Pancreas (tissue), 10 donors: ENCODE measurements around the gene RTN4. TPM values are rescaled to one million over a fixed set of nuclear protein-coding genes. Genes with fewer than 3 reads are reported as not detected.

ENCODE experiments used
- ATAC-seq, 4 donors: fragments of 200-7000 bp; cut with Tn5 transposase; one replicate each; pipeline versions ENCODE4 v1.8.0 to v1.9.1; 2020; ENCODE audit warnings: mild to moderate bottlenecking in 4 of 4, moderate library complexity in 4 of 4
- DNase-seq, 6 donors: peaks; one replicate each; pipeline ENCODE4 v3.0.0-alpha.2; 2020
- FAIRE-seq: peaks from 2 replicates; lab custom pipeline; 2012; peaks lifted over from hg19 to GRCh38; lab: Jason Lieb, UNC
- H3K27ac ChIP-seq, 4 donors: fragments of 200-600 bp; sonication (generic); 1 replicate in 3 of 4; 2 replicates in 1 of 4; pipeline versions ENCODE4 v1.5.0 to v1.8.0; 2020
- H3K27me3 ChIP-seq, 4 donors: fragments of 200-600 bp; one replicate each; pipeline ENCODE4 v1.8.0; 2021
- H3K36me3 ChIP-seq, 3 donors: fragments of 200-600 bp; sonication (generic) in 1 of 3; one replicate each; pipeline versions ENCODE4 v1.5.0 to v1.8.0; 2020 to 2021
- H3K4me1 ChIP-seq, 3 donors: fragments of 200-600 bp; one replicate each; pipeline ENCODE4 v1.8.0; 2021
- H3K4me3 ChIP-seq, 4 donors: fragments of 200-600 bp; sonication (generic) in 2 of 4; one replicate each; pipeline versions ENCODE4 v1.5.0 to v1.8.0; 2020 to 2021
- H3K9me3 ChIP-seq, 4 donors: fragments of 200-600 bp; one replicate each; pipeline ENCODE4 v1.8.0; 2021
- CTCF ChIP-seq, 4 donors: fragments of 200-600 bp; sonication (generic) in 3 of 4; IDR thresholded peaks; one replicate each; pipeline versions ENCODE4 v1.5.0 to v1.8.0; 2021; ENCODE audit warnings: antibody characterized with exemption in 4 of 4
- WGBS, 2 donors: extraction: QIAGEN DNeasy Blood & Tissue Kit; methylation state at CpG; one replicate each; pipeline ENCODE4 v1.1.7; 2013; 5-methylcytosine and 5-hydroxymethylcytosine counted together
- intact Hi-C, 3 donors: fragments of 100-400 bp; cut with DNase I; formaldehyde crosslinking; loops; one replicate each; pipeline versions ENCODE4 v1.11.1 to v1.14.2; 2022
- polyA plus RNA-seq, 2 donors: library from polyadenylated mRNA; stranded (reverse); fragments of 200-250 nt; gene quantifications; one replicate each; pipeline ENCODE4 v1.2.3, GENCODE V29; 2013
- total RNA-seq, 6 donors: library from RNA; stranded (reverse); fragmentation: NEBNext Ultra II Directional in 4 of 6; extraction: Animal tissue kit (Norgen Biotek cat#: 25700) in 4 of 6; gene quantifications; one replicate each; pipeline versions ENCODE4 v1.2.1 to v1.2.4, GENCODE V29; 2021 to 2023
- donor health status: healthy with polysubstance abuse.
- donor health status: DM: no; HTN: no; CAD: no; lungs with moderate emphysema.
- donor health status: DM: no; HTN: no; CAD: no.
- donor health status: control.
- donor health status: control.
- donor health status: Bipolar disorder and iron deficiency.
- donor health status: DM: yes; HTN: yes; CAD: no.
- donor health status: DM: no; HTN: no; CAD: no.
- donor health status: DM: no; HTN: no; CAD: no.
- donor health status: DM: yes; HTN: yes; CAD: no.

RTN4 gene
- total and polyA plus RNA-seq, 8 donors = 38.3 to 105 (median 77.3) TPM

GRCh38 chr2:55026202-55026601, 24.0 kb downstream of the RTN4 start:
- 63 to 64% methylated on average over 2 of the region's 2 CpGs for WGBS, 2 donors
- DNase-seq = no peak
- no peaks in the 10 kb centered on the region for H3K36me3 ChIP-seq
- peak in 2 of 4 donors; percentile 24 to 25 for ATAC-seq
- H3K27ac ChIP-seq = no peak overlapping the region
- no peak for TF ChIP-seq CTCF (IDR thresholded peaks at IDR 0.05)
- intact Hi-C loops = no loop called here
- no peaks in the 10 kb centered on the region for H3K27me3 ChIP-seq
- peaks cover 0 to 13% (median 9%) of the 10 kb centered on the region in 3 donors for H3K4me1 ChIP-seq
- no peak overlapping the region for H3K4me3 ChIP-seq
- no peaks in the 10 kb centered on the region for H3K9me3 ChIP-seq
- FAIRE-seq = no peak

GRCh38 chr2:55025627-55026026, 24.6 kb downstream of the RTN4 start:
- WGBS, 2 donors = 84 to 86% methylated on average over 2 of the region's 2 CpGs
- no peak for TF ChIP-seq CTCF (IDR thresholded peaks at IDR 0.05)
- intact Hi-C loops = no loop called here
- H3K4me3 ChIP-seq = no peak overlapping the region
- no peaks in the 10 kb centered on the region for H3K9me3 ChIP-seq
- peaks cover 0 to 13% (median 9%) of the 10 kb centered on the region in 3 donors for H3K4me1 ChIP-seq
- no peak overlapping the region for H3K27ac ChIP-seq
- no peaks in the 10 kb centered on the region for H3K36me3 ChIP-seq
- no peak for FAIRE-seq
- no peak for ATAC-seq
- no peaks in the 10 kb centered on the region for H3K27me3 ChIP-seq
- DNase-seq = no peak

GRCh38 chr2:55025082-55025481, 25.2 kb downstream of the RTN4 start:
- FAIRE-seq (no peak), ATAC-seq (no peak), DNase-seq (no peak)
- Histone ChIP-seq H3K4me1 (peaks cover 0 to 13% (median 9%) of the 10 kb centered on the region in 3 donors), H3K36me3 (no peaks in the 10 kb centered on the region), H3K9me3 (no peaks in the 10 kb centered on the region), H3K4me3 (no peak overlapping the region), H3K27me3 (no peaks in the 10 kb centered on the region), H3K27ac (no peak overlapping the region)
- no peak for TF ChIP-seq CTCF (IDR thresholded peaks at IDR 0.05)
- WGBS, 2 donors = 92 to 93% methylated on average over 2 of the region's 2 CpGs
- intact Hi-C loops = no loop called here

GRCh38 chr2:55022476-55022875, 27.8 kb downstream of the RTN4 start:
- intact Hi-C loops = no loop called here
- no peak overlapping the region for H3K27ac ChIP-seq
- H3K36me3 ChIP-seq = no peaks in the 10 kb centered on the region
- H3K4me1 ChIP-seq = peaks cover under 1 to 9% (median 8%) of the 10 kb centered on the region in 3 donors
- FAIRE-seq = no peak
- no peak for DNase-seq
- no peaks in the 10 kb centered on the region for H3K9me3 ChIP-seq
- ATAC-seq = no peak
- no peaks in the 10 kb centered on the region for H3K27me3 ChIP-seq
- 82 to 83% methylated on average over 3 of the region's 3 CpGs for WGBS, 2 donors
- H3K4me3 ChIP-seq = no peak overlapping the region
- no peak for TF ChIP-seq CTCF (IDR thresholded peaks at IDR 0.05)

- DNase-seq = no peak
- Histone ChIP-seq H3K27me3 (no peaks in the 10 kb centered on the region), H3K27ac (no peak overlapping the region), H3K4me3 (no peak overlapping the region), H3K4me1 (peaks cover 2 to 20% (median 18%) of the 10 kb centered on the region in 3 donors), H3K36me3 (no peaks in the 10 kb centered on the region), H3K9me3 (no peaks in the 10 kb centered on the region)
- intact Hi-C loops = loop anchor here in 1 of 3 donors (5.0 kb wide), 1 partner anchor 148 kb away; no protein-coding TSS in a partner anchor
- no peak for TF ChIP-seq CTCF (IDR thresholded peaks at IDR 0.05)
- peak in 1 of 4 donors; percentile 6 for ATAC-seq
- 79 to 88% methylated on average over 5 of the region's 5 CpGs for WGBS, 2 donors
- no peak for FAIRE-seq
Observed at GRCh38 chr2:55019526-55020258, 30.6 kb downstream of the RTN4 start.
